ENCODE data around the gene TMEM129. TPM values are rescaled to one million over a fixed set of nuclear protein-coding genes. Genes with fewer than 3 reads are reported as not detected.

The TMEM129 gene, protein sequence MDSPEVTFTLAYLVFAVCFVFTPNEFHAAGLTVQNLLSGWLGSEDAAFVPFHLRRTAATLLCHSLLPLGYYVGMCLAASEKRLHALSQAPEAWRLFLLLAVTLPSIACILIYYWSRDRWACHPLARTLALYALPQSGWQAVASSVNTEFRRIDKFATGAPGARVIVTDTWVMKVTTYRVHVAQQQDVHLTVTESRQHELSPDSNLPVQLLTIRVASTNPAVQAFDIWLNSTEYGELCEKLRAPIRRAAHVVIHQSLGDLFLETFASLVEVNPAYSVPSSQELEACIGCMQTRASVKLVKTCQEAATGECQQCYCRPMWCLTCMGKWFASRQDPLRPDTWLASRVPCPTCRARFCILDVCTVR
- polyA plus RNA-seq: 46.1 TPM

DNA sequence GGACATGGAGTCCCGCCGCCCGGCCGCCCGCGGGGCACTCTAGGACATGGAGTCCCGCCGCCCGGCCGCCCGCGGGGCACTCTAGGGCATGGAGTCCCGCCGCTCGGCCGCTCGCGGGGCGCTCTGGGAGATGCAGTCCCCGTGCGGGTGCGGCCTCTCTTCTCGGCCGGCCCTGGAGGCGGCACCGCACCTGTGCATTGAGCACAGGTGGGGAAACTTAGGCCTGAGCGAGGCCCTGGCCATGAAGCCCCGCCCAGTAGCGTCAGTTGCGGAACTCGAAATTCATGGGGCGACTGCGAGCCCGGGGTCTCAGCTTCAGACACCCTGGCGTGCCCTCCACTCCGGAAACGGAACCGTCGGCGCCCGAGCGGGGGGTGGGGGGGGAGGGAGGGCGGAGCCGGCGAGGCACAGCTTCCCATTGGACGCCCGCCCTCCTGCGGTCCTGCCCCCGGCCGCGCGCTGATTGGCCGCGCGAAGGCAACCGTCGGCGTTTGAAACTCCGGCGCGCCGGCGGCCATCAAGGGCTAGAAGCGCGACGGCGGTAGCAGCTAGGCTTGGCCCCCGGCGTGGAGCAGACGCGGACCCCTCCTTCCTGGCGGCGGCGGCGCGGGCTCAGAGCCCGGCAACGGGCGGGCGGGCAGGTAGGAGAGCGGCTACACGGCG lies at the start of gene TMEM129, which contains the start of gene TACC3:
TMEM129 (minus strand) TSS at position 321 of the 663 bp plus-strand sequence. CDS start 486 bp downstream, outside the sequence.
TACC3 (plus strand) TSS at position 519 of the 663 bp plus-strand sequence. CDS start 1,901 bp downstream, outside the sequence.
- H3K36me3 Mint-ChIP-seq: peaks cover 2% of the 10 kb centered on the region
- no peaks in the 10 kb centered on the region for H3K27me3 Mint-ChIP-seq
- H3K27ac Mint-ChIP-seq: peak within 1 kb of the TSS; percentile 95 to 99 (median 99)
- peak within 1 kb of the TSS; percentile 84 to 96 (median 91) for H3K4me3 Mint-ChIP-seq
- H3K4me1 Mint-ChIP-seq: peaks cover 30 to 42% (median 32%) of the 10 kb centered on the region in 3 donors
- H3K9me3 Mint-ChIP-seq: no peaks in the 10 kb centered on the region

DNA sequence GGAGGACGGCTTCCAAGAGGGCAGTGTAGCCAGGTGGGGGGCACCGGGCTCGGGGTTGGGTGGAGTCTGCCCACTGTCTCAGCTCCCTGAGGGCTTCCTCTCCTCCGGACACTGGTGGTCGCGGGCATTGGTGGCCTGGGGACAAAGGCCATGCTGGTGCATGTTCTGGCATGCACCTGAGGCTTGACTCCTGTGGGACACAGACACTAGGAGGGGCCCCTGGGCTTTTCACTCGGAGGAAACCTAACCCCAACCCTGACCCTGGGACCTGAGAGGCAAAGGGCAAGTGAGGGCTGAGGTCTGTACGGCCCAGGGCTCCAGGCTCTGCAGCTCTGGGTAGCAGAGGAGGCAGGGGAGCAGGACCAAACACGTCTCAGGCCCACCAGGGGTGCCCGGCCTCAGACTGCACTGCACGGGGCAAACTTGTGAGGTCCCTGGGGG lies 49.7 kb upstream of the TMEM129 start:
- peaks cover 17% of the 10 kb centered on the region for H3K27me3 Mint-ChIP-seq
- H3K27ac Mint-ChIP-seq: no peak overlapping the region
- H3K36me3 Mint-ChIP-seq: no peaks in the 10 kb centered on the region
- no peak overlapping the region for H3K4me3 Mint-ChIP-seq
- H3K9me3 Mint-ChIP-seq: no peaks in the 10 kb centered on the region
- peaks cover 0 to 4% (median 2%) of the 10 kb centered on the region in 3 donors for H3K4me1 Mint-ChIP-seq

DNA sequence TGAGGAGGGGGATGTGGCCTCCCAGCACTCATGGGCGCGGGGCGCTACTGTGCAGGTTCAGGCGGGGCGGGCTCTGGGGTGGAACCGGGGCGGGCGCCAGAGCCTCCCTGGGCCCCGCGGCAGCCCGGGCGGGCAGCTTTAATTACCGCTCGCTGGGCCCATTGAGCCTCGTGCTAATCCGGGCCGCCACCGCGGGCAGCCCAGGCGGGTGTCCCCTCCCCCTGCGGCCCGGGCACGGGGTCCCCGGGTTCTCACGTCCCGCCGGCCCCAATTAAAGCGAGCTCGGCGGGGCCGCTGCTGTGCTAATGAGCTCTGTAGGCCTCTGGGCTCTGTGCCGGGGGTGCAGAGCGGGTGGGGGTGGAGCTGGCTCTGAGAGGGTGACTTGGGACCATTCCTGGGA lies 49.1 kb upstream of the TMEM129 start:
- H3K9me3 Mint-ChIP-seq: no peaks in the 10 kb centered on the region
- H3K4me1 Mint-ChIP-seq: peaks cover 0 to 4% (median 2%) of the 10 kb centered on the region in 3 donors
- H3K27ac Mint-ChIP-seq: no peak overlapping the region
- H3K27me3 Mint-ChIP-seq: peaks cover 18% of the 10 kb centered on the region
- no peak overlapping the region for H3K4me3 Mint-ChIP-seq
- H3K36me3 Mint-ChIP-seq: no peaks in the 10 kb centered on the region

DNA sequence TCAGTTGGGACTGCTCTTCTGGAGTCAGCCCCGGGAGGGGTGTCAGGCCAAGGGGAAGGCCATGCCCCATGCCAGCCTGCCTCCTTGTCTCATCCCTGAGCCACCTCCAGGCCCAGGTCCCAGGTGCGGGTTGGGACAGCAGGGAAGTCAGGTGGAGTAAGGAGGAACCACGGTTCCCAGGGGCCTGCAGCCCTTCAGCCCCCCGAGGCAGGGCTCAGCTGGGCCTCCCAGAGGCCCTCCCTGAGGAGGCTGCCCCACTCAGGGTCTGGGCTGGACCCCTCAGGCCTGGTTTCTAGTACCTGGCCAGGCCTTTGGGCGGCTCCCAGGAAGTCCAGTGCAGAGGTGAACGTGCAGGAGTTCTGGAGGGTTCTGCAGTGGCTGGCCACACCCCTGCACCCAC lies 48.6 kb upstream of the TMEM129 start:
- Mint-ChIP-seq H3K36me3 (no peaks in the 10 kb centered on the region), H3K27ac (no peak overlapping the region), H3K4me3 (peak overlapping the region in 2 of 4 donors; percentile 17 to 62), H3K4me1 (peaks cover 0 to 4% (median 2%) of the 10 kb centered on the region in 3 donors), H3K27me3 (peaks cover 20% of the 10 kb centered on the region), H3K9me3 (no peaks in the 10 kb centered on the region)

DNA sequence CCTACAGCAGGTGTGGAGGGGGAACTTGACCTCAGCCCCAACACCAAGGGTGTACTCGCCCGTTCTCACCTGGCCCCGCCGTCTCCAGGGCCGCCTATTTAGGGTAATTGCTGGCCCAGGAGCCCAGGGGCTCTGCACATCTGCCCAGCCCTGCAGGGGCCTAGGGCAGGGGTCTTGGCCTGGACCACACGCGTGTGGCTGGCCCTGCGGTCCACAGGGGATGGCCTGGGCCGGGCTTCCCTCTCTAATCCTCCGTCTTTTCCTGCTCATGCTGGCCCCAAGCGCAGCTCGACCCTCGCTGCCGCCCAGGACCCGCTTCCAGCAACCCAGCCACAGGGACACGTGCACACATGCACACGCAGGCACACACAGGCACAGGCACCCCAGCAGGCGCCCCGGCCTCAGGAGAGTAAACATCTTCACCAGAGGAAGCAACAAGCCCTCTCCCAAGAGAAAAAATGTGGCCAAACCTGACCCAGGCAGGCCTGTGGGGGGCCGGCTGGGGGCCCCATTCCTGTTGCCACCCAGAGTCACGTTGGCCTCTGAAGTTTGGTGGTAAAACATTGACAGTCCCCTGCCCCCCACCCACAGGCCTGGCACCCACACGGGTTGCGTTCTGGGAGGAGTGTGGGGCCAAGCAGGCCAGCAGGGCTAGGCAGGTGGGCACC lies 47.4 kb upstream of the TMEM129 start:
- Mint-ChIP-seq H3K27ac (no peak overlapping the region), H3K36me3 (no peaks in the 10 kb centered on the region), H3K9me3 (no peaks in the 10 kb centered on the region), H3K4me3 (peak overlapping the region; percentile 59 to 85 (median 72)), H3K27me3 (peaks cover 19% of the 10 kb centered on the region), H3K4me1 (peaks cover 0 to 4% (median 2%) of the 10 kb centered on the region in 3 donors)

DNA sequence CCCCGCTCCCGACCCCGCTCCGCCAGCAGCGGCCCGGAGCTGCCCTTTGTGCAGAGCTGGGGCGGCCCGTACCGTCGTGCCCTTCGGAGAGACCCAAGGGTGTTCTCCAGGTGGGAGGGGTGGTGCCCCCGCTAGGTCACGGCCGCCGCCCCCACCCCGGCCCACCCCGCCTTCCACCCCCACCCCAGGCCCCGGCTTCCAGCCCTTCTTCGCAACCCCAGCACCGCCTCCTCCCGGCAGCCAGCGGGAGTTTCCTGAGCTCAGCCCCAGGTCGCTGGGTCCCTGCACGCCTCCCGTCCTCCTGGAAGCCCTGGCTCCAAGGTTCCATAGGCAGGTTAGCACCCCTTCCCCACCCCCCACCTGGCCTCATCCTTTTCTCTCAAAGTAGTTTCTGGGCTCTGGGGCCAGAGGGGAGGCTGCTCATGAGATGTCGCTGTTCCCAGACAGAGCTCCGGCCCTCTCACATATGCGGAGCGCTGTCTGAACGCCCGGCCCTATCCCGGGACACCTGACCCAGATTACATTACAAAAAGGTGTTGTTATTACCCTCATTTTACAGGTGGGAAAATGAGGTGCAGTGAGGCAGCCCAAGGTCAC lies 46.7 kb upstream of the TMEM129 start:
- no peaks in the 10 kb centered on the region for H3K9me3 Mint-ChIP-seq
- no peak overlapping the region for H3K27ac Mint-ChIP-seq
- H3K36me3 Mint-ChIP-seq: no peaks in the 10 kb centered on the region
- H3K4me3 Mint-ChIP-seq: peak overlapping the region; percentile 50 to 85 (median 70)
- H3K4me1 Mint-ChIP-seq: peaks cover 0 to 4% (median 2%) of the 10 kb centered on the region in 3 donors
- H3K27me3 Mint-ChIP-seq: peaks cover 17% of the 10 kb centered on the region

DNA sequence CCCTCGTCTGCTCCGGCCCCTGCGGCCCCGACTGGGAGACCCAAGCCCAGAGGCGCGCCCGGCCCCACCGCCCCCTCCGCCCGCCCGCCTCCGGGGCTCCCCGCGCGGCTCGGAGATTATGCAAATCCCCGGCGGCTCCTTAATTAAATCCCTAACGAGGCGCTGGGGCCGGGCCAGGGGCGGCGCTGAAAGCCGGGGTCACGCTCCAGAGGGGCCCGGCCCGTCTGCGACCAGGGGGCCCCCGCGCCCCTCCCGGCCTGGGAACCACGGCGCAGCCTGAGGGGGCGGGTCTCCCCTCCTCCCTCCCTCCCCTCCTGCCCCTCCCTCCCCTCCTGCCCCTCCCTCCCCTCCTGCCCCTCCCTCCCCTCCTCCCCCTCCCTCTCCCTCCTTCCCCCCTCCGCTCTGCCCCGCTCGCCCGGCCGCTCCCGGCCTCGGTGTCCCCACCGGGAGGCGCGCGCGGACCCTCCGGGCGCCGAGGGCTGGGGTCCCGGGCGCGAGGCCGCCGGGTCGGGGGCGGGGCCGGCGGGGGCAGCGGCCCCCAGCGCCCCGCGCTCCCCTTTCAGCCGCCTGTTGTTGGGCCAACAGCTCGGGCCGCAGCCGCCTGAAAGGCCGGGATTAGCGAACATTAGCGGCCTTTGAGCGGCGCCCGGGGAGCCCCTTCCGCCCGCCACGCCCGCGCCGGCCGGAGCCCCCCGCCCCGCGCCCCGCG lies 46.1 kb upstream of the TMEM129 start:
- Mint-ChIP-seq H3K4me3 (no peak overlapping the region), H3K27me3 (peaks cover 19% of the 10 kb centered on the region), H3K4me1 (peaks cover 0 to 4% (median 2%) of the 10 kb centered on the region in 3 donors), H3K36me3 (no peaks in the 10 kb centered on the region), H3K9me3 (no peaks in the 10 kb centered on the region), H3K27ac (no peak overlapping the region)

DNA sequence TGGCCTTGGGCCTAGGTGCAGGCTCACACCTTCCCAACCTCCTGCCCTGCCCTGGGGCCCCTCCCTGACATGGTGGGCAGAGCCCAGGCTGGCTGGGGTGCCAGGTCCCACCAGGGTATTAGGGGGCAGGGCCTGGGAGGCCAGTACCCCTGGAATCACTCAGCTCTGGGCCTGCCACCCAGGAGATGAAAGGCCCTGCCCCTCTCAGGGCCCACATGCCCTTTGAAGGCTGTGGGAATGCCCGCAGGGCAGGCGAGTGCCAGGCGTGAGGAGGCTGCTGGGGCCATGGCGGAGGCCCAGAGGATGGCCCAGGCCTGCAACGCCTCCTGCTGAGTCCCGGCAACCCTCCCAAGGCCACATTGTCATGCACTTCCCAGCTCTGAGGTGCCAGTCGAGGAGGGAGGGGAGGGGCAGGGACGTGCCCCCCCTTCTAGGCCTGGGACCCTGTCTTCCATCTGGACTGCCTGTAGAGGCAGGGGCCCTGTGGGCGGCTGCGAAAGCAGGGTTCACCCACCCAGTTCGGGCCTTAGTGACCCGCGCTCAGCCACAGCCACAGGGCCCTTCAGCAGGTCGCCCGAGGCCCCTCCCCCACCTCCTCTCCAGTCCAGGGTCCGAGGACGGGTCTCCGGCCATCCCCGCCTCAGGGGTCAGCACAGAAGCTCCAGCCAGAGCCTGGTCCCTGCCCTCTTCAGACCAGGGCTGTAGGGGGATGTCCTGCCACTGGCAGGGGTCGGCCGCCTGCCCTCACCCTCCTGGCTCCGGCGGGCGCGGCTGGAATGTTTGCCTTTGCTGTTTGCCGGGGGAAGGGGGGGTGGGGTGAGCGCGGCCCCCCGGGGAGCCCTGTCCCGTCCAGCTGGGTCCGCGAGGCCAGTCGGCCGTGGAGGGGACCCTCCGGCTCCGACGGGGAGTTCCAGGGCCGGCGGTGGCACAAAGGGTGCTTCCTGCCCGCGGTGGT lies 45.3 kb upstream of the TMEM129 start:
- Mint-ChIP-seq H3K9me3 (no peaks in the 10 kb centered on the region), H3K27ac (no peak overlapping the region), H3K4me1 (peaks cover 0 to 4% (median 2%) of the 10 kb centered on the region in 3 donors), H3K36me3 (no peaks in the 10 kb centered on the region), H3K4me3 (peak overlapping the region in 1 of 4 donors; percentile 8), H3K27me3 (peaks cover 17% of the 10 kb centered on the region)

DNA sequence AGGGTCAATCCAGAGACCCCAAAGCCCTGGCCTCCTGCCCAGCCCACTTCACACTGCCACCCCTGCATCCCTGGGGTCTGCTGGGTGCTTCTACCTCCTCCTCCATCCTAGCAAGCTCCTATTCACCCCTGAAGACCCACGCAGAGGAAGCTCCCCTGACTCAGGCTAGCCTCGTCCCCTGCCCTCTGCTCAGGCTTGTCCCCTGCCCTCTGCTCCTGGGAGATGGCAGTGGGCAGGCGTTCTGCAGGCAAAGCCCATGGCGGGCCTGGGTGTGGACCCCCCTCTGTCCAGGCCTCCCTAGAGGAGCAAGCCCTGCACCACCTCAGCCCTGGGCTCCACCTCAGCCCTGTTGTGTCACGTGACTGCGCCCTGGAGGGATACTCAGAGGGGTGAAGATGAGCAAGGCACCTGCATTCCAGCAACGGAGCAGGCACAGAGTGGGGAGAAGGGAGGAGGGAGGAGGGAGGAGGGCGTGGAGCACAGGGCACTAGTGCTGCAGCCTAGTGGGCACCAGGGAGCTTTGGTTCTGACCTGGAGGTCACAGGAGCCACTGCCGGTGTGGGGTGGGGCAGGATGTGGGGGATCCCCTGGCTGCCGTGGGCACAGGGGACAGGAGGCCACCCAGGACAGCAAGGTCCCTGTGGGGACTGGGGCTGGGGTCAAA lies 44.4 kb upstream of the TMEM129 start:
- H3K9me3 Mint-ChIP-seq: no peaks in the 10 kb centered on the region
- H3K27ac Mint-ChIP-seq: no peak overlapping the region
- peak overlapping the region in 2 of 4 donors; percentile 65 to 78 for H3K4me3 Mint-ChIP-seq
- no peaks in the 10 kb centered on the region for H3K36me3 Mint-ChIP-seq
- peaks cover 0 to 4% (median 2%) of the 10 kb centered on the region in 3 donors for H3K4me1 Mint-ChIP-seq
- peaks cover 16% of the 10 kb centered on the region for H3K27me3 Mint-ChIP-seq

DNA sequence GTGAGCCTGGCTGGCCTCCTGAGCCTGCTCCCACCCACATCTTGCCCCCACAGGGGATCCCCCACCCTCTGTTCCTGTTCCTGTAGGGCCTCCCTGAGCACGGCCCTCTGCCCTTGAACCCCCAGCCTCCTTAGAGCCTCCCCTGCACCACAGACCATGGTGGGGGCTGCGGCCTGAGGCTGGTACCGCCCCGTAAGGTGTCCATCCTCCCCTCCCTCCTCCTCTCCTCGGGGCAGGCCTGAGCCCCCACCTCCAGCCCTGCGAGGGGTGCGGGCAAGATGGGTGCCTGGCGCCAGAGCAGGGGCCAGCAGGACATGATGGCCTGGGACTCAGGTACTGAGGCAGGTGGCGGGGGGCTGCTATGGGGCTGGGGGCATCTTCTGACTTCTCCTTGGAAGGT lies 43.5 kb upstream of the TMEM129 start:
- Mint-ChIP-seq H3K27me3 (peaks cover 16% of the 10 kb centered on the region), H3K27ac (no peak overlapping the region), H3K36me3 (no peaks in the 10 kb centered on the region), H3K9me3 (no peaks in the 10 kb centered on the region), H3K4me3 (peak overlapping the region in 1 of 4 donors; percentile 10), H3K4me1 (peaks cover 0 to 4% (median 2%) of the 10 kb centered on the region in 3 donors)

DNA sequence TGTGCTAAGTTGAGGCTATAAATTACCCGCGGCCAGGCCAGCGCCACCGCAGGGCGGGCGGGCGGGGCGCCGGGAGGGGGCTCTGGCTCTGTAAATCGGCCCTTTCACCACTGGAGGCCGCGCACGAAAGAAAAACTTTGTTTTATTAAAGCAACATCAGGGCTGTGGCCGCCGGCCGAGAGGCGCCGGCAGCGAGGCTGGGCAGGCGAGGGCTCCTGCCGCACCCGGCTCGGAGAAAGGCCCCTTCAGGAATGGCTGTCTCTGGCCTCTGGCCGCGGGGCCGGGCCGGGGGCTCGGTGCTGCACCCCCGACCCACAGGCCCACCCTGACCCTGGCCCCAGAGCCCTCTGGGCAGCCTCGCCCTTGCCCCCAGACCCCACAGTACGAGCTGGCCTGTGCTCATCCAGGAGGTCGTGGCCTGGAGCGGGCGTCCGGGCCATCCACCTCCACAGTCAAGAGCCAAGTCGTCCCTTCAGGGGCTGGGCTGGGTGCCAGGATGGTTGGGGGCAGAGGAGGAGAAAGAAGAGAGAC lies 42.5 kb upstream of the TMEM129 start:
- Mint-ChIP-seq H3K4me1 (peaks cover 0 to 2% (median 2%) of the 10 kb centered on the region in 3 donors), H3K27ac (no peak overlapping the region), H3K36me3 (no peaks in the 10 kb centered on the region), H3K4me3 (peak overlapping the region in 1 of 4 donors; percentile 27), H3K27me3 (peaks cover 16% of the 10 kb centered on the region), H3K9me3 (no peaks in the 10 kb centered on the region)

DNA sequence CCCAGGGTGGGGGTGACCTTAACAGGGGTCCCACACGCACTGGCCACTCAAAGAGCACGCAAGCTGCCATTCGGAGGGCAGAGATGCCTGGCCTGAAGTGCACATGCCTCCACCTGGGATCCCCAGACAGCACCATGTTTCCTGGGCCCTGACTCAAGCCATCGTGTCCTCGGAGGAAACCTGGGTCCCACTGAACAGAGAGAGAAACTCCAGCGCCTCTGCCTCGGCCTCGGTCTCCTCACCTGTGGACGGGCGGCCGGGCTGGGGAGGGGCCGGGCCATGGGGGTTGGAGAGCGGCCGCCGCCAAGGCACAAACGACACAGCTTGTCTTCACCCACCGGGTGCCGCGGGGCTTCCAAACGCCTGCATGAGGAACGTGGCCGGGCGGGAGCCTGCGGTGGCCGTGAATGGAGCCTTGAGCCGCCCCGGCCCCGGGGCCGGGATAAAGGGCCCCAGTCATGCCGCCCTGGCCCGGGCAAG lies 42.0 kb upstream of the TMEM129 start:
- H3K36me3 Mint-ChIP-seq: no peaks in the 10 kb centered on the region
- no peaks in the 10 kb centered on the region for H3K9me3 Mint-ChIP-seq
- H3K4me3 Mint-ChIP-seq: no peak overlapping the region

More for the DNA sequence above, 42.0 kb upstream of the TMEM129 start:
- Mint-ChIP-seq H3K4me1 (no peaks in the 10 kb centered on the region), H3K27me3 (peaks cover 13% of the 10 kb centered on the region), H3K27ac (no peak overlapping the region)

Data from IgD-negative memory B cell (primary cell).